SU-DHL-6 (cell line): ENCODE results near the gene HDAC6.

Experiments
- H2AFZ ChIP-seq: fragments of 200-600 bp; sonication (generic); 2 replicates; pipeline ENCODE4 v1.6.1; 2014; ENCODE audit warnings: low read depth, mild to moderate bottlenecking, moderate library complexity, mixed read lengths, antibody characterized with exemption, low read length; ENCODE audit not compliant: severe bottlenecking
- H3F3A ChIP-seq: fragments of 200-600 bp; shearing (Covaris generic); 2 replicates; pipeline ENCODE4 v1.6.0; 2016; ENCODE audit warnings: antibody characterized with exemption, mild to moderate bottlenecking; ENCODE audit not compliant: insufficient read depth
- H3K27ac ChIP-seq: fragments of 200-600 bp; sonication (generic); 2 replicates; pipeline ENCODE4 v1.5.1; 2016; ENCODE audit warnings: low read depth, mild to moderate bottlenecking, low read length, moderate library complexity, mixed read lengths
- H3K27me3 ChIP-seq: fragments of 200-600 bp; sonication (generic), shearing (Covaris generic); 2 replicates; pipeline ENCODE4 v1.6.0; 2014; ENCODE audit warnings: mild to moderate bottlenecking, low read length
- H3K36me3 ChIP-seq: fragments of 200-600 bp; sonication (generic); 2 replicates; pipeline ENCODE4 v1.6.1; 2014; ENCODE audit warnings: mild to moderate bottlenecking, low read length, mixed read lengths
- H3K4me2 ChIP-seq: fragments of 300-600, 200-600 bp; shearing (Covaris generic), sonication (generic); 2 replicates; pipeline ENCODE4 v1.6.0; 2014; ENCODE audit warnings: low read length, low read depth, mild to moderate bottlenecking; ENCODE audit not compliant: poor library complexity, severe bottlenecking
- H3K4me3 ChIP-seq: fragments of 200-600 bp; sonication (generic); 2 replicates; pipeline ENCODE4 v1.5.1; 2014; ENCODE audit warnings: antibody characterized with exemption, low read length, mild to moderate bottlenecking, mixed read lengths; ENCODE audit not compliant: insufficient read depth, poor library complexity, severe bottlenecking
- H3K79me2 ChIP-seq: fragments of 200-600 bp; sonication (generic); 2 replicates; pipeline ENCODE4 v1.6.1; 2014; ENCODE audit warnings: mild to moderate bottlenecking, low read length, moderate library complexity; ENCODE audit not compliant: insufficient read depth
- H3K9ac ChIP-seq: fragments of 200-600 bp; sonication (generic); 2 replicates; pipeline ENCODE4 v1.7.0; 2014; ENCODE audit warnings: mild to moderate bottlenecking, low read length
- H3K9me2 ChIP-seq: fragments of 200-600 bp; sonication (generic); replicated peaks from 2 replicates; pipeline ENCODE4 v1.6.1; 2014; ENCODE audit warnings: low read length; ENCODE audit not compliant: insufficient read depth
- H3K9me3 ChIP-seq: fragments of 200-600 bp; sonication (generic); 2 replicates; pipeline ENCODE4 v1.6.1; 2014; ENCODE audit warnings: low read length, mixed read lengths; ENCODE audit not compliant: insufficient read depth
- H4K20me1 ChIP-seq: fragments of 200-600 bp; sonication (generic); 2 replicates; pipeline ENCODE4 v1.6.1; 2014; ENCODE audit warnings: low read depth, mild to moderate bottlenecking, antibody characterized with exemption, low read length, moderate library complexity, mixed read lengths
- EZH2phosphoT487 ChIP-seq: fragments of 200-600 bp; sonication (generic), shearing (Covaris generic); conservative IDR thresholded peaks from 2 replicates; pipeline ENCODE4 v1.6.1; 2018; ENCODE audit warnings: mild to moderate bottlenecking, antibody characterized with exemption, low read length, moderate library complexity, mixed read lengths
- TF ChIP-seq, protein P1 (sequence below): fragments of 200-600 bp; sonication (generic); IDR thresholded peaks from one replicate; pipeline ENCODE4 v1.5.1; 2017; ENCODE audit warnings: antibody characterized with exemption, mild to moderate bottlenecking, low read length, moderate library complexity; ENCODE audit not compliant: insufficient read depth, poor library complexity, severe bottlenecking

The HDAC6 gene

GRCh38 chrX:48781705-48782104, 20.2 kb upstream of the HDAC6 start:
- Histone ChIP-seq H2AFZ (no peak overlapping the region), H3K27ac (no peak overlapping the region)
- no peak for TF ChIP-seq EZH2phosphoT487
- TF ChIP-seq, protein P1, sequence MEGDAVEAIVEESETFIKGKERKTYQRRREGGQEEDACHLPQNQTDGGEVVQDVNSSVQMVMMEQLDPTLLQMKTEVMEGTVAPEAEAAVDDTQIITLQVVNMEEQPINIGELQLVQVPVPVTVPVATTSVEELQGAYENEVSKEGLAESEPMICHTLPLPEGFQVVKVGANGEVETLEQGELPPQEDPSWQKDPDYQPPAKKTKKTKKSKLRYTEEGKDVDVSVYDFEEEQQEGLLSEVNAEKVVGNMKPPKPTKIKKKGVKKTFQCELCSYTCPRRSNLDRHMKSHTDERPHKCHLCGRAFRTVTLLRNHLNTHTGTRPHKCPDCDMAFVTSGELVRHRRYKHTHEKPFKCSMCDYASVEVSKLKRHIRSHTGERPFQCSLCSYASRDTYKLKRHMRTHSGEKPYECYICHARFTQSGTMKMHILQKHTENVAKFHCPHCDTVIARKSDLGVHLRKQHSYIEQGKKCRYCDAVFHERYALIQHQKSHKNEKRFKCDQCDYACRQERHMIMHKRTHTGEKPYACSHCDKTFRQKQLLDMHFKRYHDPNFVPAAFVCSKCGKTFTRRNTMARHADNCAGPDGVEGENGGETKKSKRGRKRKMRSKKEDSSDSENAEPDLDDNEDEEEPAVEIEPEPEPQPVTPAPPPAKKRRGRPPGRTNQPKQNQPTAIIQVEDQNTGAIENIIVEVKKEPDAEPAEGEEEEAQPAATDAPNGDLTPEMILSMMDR, result no peak

DNA sequence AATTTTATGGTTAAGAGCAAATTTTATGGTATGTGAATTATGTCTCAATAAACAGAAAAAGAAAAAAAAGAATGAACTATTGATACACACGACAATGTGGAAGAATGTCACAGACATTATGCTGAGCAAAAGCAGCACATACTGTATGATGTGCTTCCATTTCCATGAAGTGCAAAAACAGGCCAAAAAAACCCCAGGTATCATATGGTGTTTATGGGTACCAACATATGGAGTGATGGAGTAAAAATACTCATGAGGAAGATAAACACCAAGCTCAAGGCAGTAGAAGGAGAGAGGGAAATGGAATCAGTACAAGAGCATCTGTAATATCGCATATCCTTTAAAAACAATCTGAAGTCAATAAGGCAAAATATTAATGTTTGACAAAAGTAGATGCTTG, 19.7 kb upstream of the HDAC6 start:
- Histone ChIP-seq H2AFZ (no peak overlapping the region), H3K4me3 (no peak overlapping the region), H3K4me2 (no peak overlapping the region), H3K27me3 (no peaks in the 10 kb centered on the region), H4K20me1 (no peaks in the 10 kb centered on the region), H3K9ac (no peak overlapping the region), H3K79me2 (no peaks in the 10 kb centered on the region), H3K9me2 (no peaks in the 10 kb centered on the region), H3K27ac (no peak overlapping the region), H3K36me3 (no peaks in the 10 kb centered on the region), H3K9me3 (no peaks in the 10 kb centered on the region), H3F3A (no peaks in the 10 kb centered on the region)
- TF ChIP-seq, protein P1, result no peak
- TF ChIP-seq EZH2phosphoT487, result no peak

More at GRCh38 chrX:48781705-48782104, 20.2 kb upstream of the HDAC6 start:
- Histone ChIP-seq H3K27me3 (no peaks in the 10 kb centered on the region), H3K4me3 (no peak overlapping the region), H3K9ac (no peak overlapping the region), H3K79me2 (no peaks in the 10 kb centered on the region), H3K36me3 (no peaks in the 10 kb centered on the region), H4K20me1 (no peaks in the 10 kb centered on the region), H3F3A (no peaks in the 10 kb centered on the region), H3K9me2 (no peaks in the 10 kb centered on the region), H3K4me2 (no peak overlapping the region), H3K9me3 (no peaks in the 10 kb centered on the region)

DNA sequence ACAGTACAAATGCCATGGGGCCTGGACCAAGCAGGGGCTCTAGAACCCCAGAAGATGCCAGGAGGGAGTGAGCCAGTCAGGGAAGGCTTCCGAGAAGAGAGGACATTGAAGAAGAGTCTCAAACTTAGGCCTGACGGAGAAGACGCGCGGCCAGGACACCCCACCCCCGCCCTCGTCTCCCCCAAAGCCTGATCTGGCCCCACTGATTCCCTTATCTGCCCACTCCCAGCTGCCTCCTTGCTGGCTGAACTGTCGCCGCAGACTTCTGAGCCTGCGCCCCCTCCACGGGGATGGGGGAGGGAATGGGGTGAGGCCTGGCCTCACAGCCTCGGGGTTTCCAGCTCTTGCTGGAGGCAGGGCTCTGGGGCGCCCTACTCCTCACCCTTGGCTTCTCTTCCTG, 19.1 kb upstream of the HDAC6 start:
- Histone ChIP-seq H3K36me3 (no peaks in the 10 kb centered on the region), H3K79me2 (no peaks in the 10 kb centered on the region), H4K20me1 (no peaks in the 10 kb centered on the region), H3K27me3 (no peaks in the 10 kb centered on the region), H3K9me2 (no peaks in the 10 kb centered on the region), H3K4me3 (no peak overlapping the region), H3K4me2 (no peak overlapping the region), H3K9ac (no peak overlapping the region), H3K27ac (no peak overlapping the region), H2AFZ (no peak overlapping the region), H3F3A (no peaks in the 10 kb centered on the region), H3K9me3 (no peaks in the 10 kb centered on the region)
- TF ChIP-seq, protein P1, result no peak
- no peak for TF ChIP-seq EZH2phosphoT487

- Histone ChIP-seq H4K20me1 (no peaks in the 10 kb centered on the region), H3K4me2 (no peak overlapping the region), H3K27me3 (no peaks in the 10 kb centered on the region), H3K9ac (no peak overlapping the region), H2AFZ (no peak overlapping the region), H3K27ac (no peak overlapping the region), H3K4me3 (no peak overlapping the region), H3K9me3 (no peaks in the 10 kb centered on the region), H3F3A (no peaks in the 10 kb centered on the region), H3K79me2 (no peaks in the 10 kb centered on the region), H3K9me2 (no peaks in the 10 kb centered on the region), H3K36me3 (no peaks in the 10 kb centered on the region)
- no peak for TF ChIP-seq EZH2phosphoT487
- TF ChIP-seq, protein P1, result no peak
Measured at GRCh38 chrX:48784726-48785125, 17.1 kb upstream of the HDAC6 start.
